Activated T-helper 1 cell treated with anti-CD3 and anti-CD28 coated beads, Interleukin-2, amount 50 U/mL, for 16 hours (primary cell): ENCODE data around the gene LYVE1.

Experiments
- DNase-seq, 2 donors: peaks; one replicate each; pipeline ENCODE4 v3.0.0-alpha.2; 2020; ENCODE audit warnings: low read depth in 1 of 2, low spot score in 1 of 2

Gene LYVE1

DNA sequence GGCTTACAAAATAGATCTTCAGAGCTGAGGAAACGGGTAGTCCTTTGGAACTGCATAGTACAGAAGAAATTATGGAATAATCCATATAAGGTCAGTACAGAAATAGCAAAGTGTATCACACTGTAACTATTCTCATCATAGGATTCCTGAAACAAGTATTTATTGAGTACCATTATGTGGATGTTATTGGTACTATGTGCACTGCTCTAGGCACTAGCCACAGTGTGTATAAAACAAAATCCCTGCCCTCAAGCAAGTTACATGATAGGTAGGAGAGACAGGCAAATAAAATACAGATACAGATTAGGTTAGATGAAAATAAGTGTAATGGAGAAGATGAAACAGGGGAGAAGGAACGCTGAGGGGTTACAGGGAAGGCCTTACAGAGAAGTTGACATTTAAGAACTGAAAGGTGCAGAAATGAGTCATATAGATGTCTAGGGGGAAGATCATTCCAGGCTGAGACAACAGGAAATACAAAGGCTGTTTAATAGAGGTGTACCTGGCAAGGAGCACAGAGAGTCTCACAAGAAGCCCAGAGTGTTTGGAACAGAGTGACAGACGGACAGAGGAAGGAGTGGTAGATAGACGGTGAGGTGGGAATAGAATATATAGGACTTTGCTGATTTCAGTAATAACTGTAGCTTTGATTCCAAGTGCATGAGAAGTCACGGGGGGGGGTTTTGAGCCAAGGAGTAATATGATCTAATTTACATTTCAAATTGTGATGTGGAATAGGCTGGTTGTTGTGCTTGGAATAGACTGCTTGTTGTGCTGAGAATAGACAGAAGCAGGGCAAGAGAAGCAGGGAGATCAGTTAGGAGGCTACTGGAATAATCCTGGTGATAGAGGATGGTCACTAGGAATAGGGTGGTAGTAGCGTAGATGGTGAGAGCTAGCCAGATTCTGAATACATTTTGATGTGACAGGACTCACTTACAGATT is 41.2 kb downstream of the LYVE1 start:
- no peak for DNase-seq

DNA sequence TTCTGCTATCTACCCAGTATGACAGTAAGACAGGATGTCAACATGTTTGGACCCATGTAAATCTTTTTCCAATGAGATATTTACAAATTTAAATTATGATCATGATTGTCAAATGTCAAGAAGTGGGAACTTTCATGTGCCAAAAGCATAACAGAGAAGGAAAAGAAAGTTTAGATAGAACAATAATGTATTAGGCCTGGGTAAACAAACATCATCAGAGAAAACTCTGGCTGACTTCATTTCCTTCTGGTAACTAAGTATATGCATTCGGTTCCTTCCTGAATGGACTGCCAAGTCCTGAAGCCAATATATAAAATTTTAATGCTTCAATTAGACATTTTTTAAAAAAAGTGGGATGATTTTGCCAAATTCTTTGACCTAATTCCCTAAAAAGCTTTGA is 44.0 kb downstream of the LYVE1 start:
- no peak for DNase-seq

DNA sequence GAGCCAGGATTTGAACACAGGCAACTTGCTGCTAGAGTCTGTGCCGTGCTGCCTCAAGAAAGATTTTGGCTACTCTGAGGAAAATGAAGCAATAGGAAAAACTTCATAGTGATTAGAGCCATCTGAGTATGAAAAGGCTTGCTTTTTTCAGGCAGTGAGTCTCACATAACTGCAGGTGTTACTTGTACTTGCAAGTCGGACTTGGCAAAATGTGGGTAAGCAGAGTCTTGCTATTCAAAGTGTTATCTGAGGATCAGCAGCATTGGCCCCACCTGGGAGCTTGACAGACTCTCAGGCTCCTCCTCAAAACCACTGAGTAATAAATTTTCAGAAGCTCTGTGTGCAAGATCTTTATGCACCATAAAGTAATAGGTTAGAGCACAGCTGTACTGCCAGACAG is 45.5 kb downstream of the LYVE1 start:
- no peak for DNase-seq

DNA sequence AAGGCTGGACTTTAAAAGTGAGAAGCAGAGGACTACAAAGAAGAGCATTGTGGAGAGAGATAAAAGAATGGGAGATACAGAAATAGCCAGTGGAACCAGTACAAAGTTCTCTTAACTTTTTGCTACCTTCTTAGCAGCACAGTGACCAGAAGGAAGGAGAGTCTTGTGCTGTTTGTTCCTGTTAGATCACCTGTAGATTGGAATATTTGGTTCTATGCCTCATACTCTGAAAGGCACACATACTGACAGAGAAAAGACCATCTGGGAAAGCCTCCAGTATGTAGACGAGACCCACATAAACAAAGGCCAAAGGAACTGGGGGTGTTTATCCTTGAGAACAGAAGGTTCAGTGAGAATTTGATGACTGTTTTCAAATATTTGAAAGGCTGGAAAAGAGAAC is 46.2 kb downstream of the LYVE1 start:
- no peak for DNase-seq

DNA sequence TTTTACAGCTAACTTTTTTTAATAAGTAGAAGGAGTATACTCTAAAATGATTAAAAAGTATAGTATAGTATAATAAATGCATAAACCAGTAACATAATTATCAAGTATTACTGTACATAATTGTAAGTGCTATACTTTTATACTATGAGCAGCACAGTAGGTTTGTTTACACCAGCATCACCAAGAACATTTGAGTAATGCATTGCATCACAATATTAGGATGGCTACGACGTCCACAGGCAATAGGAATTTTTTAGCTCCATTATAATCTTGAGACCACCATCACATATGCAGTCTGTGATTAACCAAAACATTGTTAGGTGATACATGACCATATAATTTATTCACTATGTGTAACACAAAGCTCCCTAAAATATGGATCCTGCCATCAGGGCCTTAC is 47.9 kb downstream of the LYVE1 start:
- DNase-seq = no peak

DNA sequence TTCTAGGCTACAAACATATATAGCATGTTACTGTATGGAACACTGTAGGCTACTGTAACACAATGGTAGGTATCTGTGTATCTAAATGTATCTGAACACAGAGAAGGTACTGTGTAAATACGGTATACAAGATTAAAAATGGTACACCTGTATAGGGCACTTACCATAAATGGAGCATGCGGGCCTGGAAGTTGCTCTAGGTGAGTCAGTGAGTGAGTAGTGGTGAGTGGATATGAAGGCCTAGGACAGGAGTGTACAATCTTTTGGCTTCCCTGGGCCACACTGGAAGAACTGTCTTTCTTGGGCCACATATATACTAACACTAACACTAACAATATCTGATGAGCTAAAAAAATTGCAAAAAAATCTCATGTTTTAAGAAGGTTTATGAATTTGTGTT is 48.8 kb downstream of the LYVE1 start:
- DNase-seq = no peak

DNA sequence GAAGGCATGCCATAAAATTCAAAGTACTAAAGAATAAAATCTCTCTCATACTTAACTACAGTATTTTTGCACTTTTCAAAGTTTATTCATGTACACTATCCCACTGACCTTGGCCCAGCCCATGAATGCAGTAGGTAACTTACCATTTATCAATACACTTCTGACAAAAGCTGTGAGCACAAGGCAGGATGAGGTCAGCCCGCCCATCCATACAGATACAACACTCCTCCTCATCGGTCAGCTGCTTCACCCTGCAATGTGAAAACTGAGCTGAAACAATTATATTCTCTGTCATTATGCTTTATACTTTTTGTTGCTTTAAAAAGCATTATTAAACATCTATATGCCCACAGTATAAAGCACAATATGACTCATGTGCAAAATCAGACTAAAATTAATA is 49.6 kb downstream of the LYVE1 start:
- DNase-seq = no peak

DNA sequence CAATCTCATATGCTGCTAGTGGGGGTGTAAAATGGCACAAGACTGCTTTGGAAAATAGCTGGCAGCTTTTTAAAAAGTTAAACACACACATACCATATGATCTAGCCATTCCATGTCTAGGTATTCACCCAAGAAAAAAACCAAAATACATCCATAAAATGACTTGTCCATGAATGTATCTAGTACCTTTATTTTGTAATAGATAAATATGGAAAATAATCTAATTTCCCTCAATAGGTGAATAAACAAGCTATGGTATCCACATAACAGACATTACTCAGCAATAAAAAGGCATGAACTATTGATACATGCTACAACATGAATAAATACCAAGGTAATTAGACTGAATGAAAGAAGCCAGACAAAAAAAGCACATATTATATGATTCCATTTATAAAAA is 50.3 kb downstream of the LYVE1 start:
- no peak for DNase-seq

DNA sequence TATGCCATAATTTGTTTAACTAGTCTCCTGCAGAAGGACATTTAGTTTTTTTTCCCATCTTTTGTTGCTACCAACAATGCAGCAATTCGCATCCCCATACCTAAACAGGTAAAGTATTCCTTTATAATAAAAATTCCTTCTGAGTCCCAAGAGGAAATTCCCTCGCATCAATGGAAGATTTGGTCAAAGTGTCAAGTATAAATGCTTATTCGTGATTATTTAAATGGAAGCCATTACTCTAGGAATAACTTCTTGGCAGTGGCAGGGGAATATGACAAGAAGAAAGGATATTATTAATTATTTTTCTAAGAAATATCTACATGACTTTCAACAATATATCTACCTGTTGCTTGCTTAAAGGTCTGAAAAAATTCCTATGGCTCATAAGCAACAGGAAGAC is 53.0 kb downstream of the LYVE1 start:
- no peak for DNase-seq

DNA sequence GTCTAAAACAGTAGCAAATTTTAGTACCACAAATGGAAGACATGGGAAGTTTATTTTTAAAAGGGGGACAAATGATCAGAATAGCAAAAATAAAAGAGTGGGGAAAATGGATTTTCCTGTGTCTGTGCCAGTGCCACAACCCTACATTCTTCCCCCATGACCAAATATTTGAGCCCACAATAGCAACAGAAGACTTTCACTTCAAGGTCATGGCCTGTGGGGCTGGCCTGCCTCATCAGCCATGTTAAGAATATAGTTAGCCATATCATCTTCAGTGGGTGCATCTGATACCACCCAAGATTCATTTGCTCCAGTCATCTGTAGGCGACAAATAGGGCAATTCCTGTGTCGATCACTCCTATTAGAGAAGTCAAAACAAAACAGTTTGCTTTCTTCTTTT is 53.8 kb downstream of the LYVE1 start:
- DNase-seq = no peak

DNA sequence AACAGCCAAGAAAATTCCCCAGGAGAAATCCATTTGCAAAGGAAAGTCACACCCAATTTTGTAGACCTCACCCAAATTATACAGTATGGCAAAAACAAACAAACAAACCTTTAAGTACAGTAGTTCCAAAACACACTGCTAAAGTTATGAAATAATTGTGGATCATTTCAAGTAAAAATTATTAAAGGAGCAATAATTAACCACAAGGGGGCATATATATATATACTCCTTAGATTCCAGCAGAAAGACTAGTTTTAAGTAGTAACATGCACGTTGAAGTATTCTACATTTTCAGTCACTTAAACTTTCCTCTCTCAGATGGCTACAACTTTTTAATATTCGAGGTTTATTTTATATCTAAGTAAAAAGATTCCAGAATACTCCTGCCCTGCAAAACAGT is 54.3 kb downstream of the LYVE1 start:
- no peak for DNase-seq

DNA sequence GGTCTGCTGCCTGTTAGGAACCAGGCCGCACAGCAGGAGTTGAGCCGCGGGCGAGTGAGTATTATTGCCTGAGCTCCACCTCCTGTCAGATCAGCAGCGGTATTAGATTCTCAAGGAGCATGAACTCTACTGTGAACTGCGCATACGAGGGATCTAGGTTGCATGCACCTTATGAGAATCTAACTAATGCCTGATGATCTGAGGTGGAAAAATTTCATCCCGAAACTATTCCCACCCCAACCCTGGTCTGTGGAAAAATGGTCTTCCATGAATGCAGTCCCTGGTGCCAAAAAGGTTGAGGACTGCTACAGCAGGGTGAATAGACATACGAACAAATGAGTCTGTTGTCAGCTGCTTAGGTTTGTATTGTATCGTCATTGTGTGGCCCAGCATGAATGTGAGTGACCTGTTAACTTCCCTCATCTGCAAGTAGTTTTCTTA is 57.3 kb downstream of the LYVE1 start:
- no peak for DNase-seq
